ENCODE results near the gene OPHN1.
"Not testable (repeated sequence)": the region's sequence is repeated elsewhere in the genome, so short reads cannot be mapped to it uniquely, and the experiment has no call there.

The OPHN1 gene

GRCh38 chrX:68345025-68345424 lies 88.3 kb downstream of the OPHN1 start:
- no peak for DNase-seq

- DNase-seq = no peak
Measured at GRCh38 chrX:68343551-68343950, 89.7 kb downstream of the OPHN1 start.

GRCh38 chrX:68332201-68332731 lies 101.0 kb downstream of the OPHN1 start:
- DNase-seq = no peak

GRCh38 chrX:68326841-68327240 lies 106.5 kb downstream of the OPHN1 start:
- DNase-seq = not testable (repeated sequence)

- no peak for DNase-seq
Measured at GRCh38 chrX:68307769-68308168, 125.5 kb downstream of the OPHN1 start.

- DNase-seq = no peak
Measured at GRCh38 chrX:68304602-68305001, 128.7 kb downstream of the OPHN1 start.

GRCh38 chrX:68299898-68300297 lies 133.4 kb downstream of the OPHN1 start:
- no peak for DNase-seq

- no peak for DNase-seq
Measured at GRCh38 chrX:68292471-68292870, 140.8 kb downstream of the OPHN1 start.

- DNase-seq = no peak
Measured at GRCh38 chrX:68288127-68288526, 145.2 kb downstream of the OPHN1 start.

- DNase-seq = no peak
Measured at GRCh38 chrX:68287419-68287818, 145.9 kb downstream of the OPHN1 start.

GRCh38 chrX:68286980-68287379 lies 146.3 kb downstream of the OPHN1 start:
- DNase-seq = no peak

- DNase-seq = no peak
Measured at GRCh38 chrX:68286076-68286475, 147.2 kb downstream of the OPHN1 start.

- DNase-seq = peak in 1 of 2 donors; percentile 5
Measured at GRCh38 chrX:68284281-68284904, 148.9 kb downstream of the OPHN1 start.

GRCh38 chrX:68273887-68274286 lies 159.4 kb downstream of the OPHN1 start:
- no peak for DNase-seq

- not testable (repeated sequence) for DNase-seq
Measured at GRCh38 chrX:68264793-68265192, 168.5 kb downstream of the OPHN1 start.

- DNase-seq = no peak
Measured at GRCh38 chrX:68261060-68261672, 172.1 kb downstream of the OPHN1 start.

GRCh38 chrX:68256990-68257389 lies 176.3 kb downstream of the OPHN1 start:
- DNase-seq = no peak

- no peak for DNase-seq
Measured at GRCh38 chrX:68254738-68255645, 178.3 kb downstream of the OPHN1 start.

GRCh38 chrX:68252664-68253063 lies 180.6 kb downstream of the OPHN1 start:
- DNase-seq = no peak

GRCh38 chrX:68249903-68250302 lies 183.4 kb downstream of the OPHN1 start:
- DNase-seq = no peak

- DNase-seq = no peak
Measured at GRCh38 chrX:68249401-68249831, 183.9 kb downstream of the OPHN1 start.

- DNase-seq = no peak
Measured at GRCh38 chrX:68238568-68238967, 194.7 kb downstream of the OPHN1 start.

- DNase-seq = no peak
Measured at GRCh38 chrX:68234171-68234910, 199.0 kb downstream of the OPHN1 start.
